GM12874 (cell line): ENCODE measurements around the gene RAB34.

Experiments
- TF ChIP-seq, protein P1 (sequence below): IDR thresholded peaks from 2 replicates; pipeline ENCODE4 v1.5.1; 2011; ENCODE audit warnings: low read depth, mild to moderate bottlenecking, control low read depth, low read length, moderate library complexity; ENCODE audit not compliant: insufficient read depth

The RAB34 gene

DNA sequence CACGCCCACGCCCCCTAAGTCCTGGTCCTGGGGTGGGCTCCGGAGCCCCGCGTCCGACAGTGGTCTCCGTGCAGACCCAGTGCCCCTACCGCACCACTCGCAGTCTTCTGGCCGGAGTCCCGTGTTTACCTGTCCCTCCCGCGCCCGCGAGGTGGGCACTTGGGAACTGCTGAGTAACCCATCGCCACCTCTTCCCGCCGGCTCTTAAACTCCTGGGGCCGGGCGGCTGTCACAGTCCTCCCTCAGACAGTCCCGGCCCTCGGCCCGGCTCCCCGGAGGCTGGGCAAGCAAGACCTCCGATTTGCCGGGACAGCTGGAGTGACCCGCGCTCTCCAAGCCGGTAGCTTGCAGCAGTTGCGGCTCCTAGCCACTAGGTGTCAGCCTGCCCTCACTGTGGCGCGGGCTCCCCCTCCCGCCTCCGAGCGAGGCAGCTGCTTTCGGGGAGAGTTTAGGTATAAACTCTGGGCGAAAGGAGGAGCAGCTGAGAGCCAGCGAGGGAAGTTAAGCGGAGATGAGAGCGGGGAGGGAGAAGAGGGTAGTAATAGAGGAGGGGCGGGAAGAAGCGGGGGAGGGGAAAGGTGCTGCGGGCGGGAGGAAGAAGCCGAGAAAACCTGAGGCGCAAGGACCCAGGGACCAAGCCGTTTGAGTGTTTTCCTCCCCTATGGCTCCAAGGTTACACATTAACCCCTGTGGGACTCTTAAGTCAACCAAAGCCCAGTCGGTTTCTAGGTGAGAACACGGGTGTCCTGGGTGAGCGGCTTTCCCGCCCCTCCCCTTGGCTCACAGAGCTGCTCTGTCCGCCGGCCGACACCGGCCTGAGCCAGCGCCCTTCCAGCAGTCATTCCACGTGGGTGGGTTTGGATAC, 9.2 kb upstream of the RAB34 start:
- TF ChIP-seq, protein P1, sequence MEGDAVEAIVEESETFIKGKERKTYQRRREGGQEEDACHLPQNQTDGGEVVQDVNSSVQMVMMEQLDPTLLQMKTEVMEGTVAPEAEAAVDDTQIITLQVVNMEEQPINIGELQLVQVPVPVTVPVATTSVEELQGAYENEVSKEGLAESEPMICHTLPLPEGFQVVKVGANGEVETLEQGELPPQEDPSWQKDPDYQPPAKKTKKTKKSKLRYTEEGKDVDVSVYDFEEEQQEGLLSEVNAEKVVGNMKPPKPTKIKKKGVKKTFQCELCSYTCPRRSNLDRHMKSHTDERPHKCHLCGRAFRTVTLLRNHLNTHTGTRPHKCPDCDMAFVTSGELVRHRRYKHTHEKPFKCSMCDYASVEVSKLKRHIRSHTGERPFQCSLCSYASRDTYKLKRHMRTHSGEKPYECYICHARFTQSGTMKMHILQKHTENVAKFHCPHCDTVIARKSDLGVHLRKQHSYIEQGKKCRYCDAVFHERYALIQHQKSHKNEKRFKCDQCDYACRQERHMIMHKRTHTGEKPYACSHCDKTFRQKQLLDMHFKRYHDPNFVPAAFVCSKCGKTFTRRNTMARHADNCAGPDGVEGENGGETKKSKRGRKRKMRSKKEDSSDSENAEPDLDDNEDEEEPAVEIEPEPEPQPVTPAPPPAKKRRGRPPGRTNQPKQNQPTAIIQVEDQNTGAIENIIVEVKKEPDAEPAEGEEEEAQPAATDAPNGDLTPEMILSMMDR, result peak; percentile 99

DNA sequence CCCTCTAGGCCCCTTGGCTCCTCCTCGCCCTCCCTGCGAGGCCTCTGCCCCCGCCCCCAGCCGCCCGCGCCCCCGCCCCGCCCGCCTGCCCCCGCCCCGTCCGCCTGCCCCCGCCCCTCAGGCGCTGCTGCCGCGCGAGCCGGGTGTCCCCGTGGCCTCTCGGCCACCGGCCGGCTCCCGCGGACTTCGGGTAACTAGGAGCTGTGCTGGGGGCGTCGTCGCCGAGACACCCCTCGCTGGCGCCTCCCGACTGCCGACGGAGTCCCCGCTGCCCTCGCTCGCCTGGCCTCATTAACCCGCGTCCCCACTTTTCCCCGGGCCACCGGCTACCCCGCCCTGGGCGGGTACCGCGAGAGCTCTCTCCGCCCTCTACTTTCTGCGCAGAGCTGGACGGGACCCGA, 8.6 kb upstream of the RAB34 start, which contains the start of gene TLCD1:
TSS of gene TLCD1 (minus strand) at position 8 of the 401 bp plus-strand sequence. CDS start 136 bp downstream, outside the sequence.
- TF ChIP-seq, protein P1, result no peak

DNA sequence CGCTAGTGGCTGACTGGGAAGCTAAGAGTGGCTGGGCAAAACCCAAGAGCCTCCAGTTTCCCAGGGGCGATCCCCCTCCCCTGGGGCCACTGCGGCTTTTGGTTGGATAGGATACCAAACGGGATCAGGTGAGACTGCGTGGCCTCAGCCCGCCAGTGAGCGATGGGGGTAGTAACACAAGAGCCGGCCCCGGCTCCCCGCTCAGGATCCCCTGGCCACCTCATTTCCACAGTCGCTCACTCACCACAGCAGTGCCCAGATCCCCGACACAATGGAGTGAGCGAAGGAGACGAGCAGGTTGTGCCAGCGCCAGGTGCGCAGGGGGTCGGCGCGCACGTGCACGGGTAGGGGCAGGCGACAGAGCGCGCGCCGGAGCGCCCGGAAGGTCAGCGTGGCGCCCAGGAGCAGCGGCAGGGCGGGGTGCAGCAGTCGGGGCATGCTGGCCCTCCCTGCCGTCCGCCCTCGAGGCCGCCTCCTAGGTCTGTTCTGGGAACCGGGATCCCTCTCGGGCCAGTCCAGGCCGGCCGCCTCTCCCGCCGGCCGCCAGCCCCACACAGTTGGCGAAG, 8.1 kb upstream of the RAB34 start:
- TF ChIP-seq, protein P1, result no peak

DNA sequence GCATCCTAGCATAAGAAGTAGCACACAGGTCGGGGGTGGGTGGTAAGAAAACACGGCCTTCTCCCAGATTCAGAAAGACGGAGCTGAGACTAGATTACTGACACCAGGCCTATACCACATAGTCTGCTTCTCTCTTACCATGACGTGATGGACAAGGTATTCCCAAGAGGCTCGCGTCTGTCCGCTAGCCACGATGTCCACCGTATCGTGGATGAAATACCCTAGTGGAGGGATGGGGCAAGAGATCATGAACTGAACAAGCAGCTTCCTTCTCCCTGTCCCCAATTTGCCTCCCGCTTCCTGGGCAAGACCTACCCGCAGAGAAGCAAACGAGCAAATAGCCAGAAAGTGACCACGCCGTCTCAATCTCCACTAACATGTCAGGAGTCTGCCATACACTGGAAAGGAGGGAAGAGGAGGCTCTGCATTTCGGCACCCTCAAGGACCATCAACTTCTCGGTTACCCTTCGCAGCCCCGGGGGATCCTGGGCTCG, 7.5 kb upstream of the RAB34 start:
- TF ChIP-seq, protein P1, result peak; percentile 7; the same call in 1 of the 2 replicates

DNA sequence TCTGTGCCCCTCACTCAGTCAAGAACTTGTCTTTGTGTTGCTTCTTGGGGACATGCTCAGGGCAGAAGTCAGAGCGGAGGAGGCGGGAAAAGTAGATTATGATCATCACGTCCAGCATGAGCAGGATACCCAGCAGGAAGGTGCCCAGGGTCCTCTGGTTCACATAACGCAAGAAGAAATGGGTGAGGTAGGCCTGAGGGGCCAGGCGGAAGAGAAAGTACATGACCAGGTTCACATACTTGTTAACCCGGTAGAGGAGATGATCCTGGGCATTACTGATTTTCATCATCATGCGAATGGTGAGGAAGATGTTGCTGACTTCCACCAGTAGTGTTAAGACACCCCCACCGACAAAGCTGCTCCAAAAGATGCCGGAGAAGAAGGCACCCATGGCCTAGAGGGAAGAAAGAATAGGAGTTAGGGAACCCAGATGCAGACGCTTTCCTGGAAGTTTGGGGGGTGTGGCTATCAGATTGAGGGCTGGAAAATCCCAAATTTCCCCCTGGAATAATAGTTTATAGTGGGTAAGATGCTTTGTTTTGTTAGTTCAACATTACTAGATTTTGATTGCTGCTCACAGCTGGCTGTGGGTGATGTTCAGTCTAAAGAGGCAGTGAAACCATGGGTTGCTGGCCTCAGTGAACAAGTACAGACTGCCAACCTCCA, 7.0 kb upstream of the RAB34 start:
- TF ChIP-seq, protein P1, result no peak

DNA sequence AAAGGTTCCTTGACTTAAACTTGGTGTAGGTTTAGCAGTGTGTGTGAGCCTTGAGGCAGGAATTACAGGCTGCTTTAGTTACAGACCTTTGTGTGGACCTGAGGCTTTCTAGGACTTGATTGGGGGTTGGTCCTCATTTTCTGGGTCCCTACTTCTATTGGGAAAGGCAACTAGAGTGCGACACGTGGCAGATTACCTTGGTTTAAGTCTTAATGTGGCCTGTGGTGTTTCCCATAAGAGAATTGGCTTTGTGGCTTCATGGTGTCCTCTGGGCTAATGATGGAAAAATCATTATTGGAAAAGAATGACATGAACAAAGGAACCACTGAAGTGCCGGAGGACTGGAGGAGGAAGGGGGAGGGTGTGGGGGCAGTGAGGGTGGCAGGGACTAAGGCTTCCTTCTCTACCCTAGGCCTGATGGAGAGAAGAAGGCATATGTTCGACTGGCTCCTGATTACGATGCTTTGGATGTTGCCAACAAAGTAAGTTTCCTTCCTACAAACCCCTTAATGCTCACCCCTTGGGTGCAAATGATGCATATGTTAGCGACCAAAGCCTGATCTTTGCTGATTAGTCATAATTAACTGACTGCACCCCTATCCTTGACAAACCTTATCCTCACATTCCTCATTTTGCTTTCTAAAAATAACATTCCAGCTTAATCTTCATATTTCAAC, 5.6 kb upstream of the RAB34 start:
- TF ChIP-seq, protein P1, result no peak
